Type B pancreatic cell (in vitro differentiated cells): ENCODE measurements around the gene SELENON. TPM values are rescaled to one million over a fixed set of nuclear protein-coding genes. Genes with fewer than 3 reads are reported as not detected.

Experiments
- DNase-seq: peaks from one replicate; pipeline ENCODE4 v3.0.0; 2021; ENCODE audit warnings: mixed read lengths; ENCODE audit not compliant: unreplicated experiment; ENCODE audit errors: extremely low spot score
- H3K27ac Mint-ChIP-seq: 2 replicates; pipeline ENCODE4 v1.8.0; 2021; ENCODE audit warnings: mild to moderate bottlenecking, mixed read lengths
- H3K27me3 Mint-ChIP-seq: 2 replicates; pipeline ENCODE4 v1.8.0; 2021; ENCODE audit warnings: mixed read lengths
- H3K36me3 Mint-ChIP-seq: 2 replicates; pipeline ENCODE4 v1.8.0; 2021; ENCODE audit warnings: mixed read lengths
- H3K4me1 Mint-ChIP-seq: one replicate; pipeline ENCODE4 v1.8.0; 2021; ENCODE audit warnings: mixed read lengths; ENCODE audit not compliant: unreplicated experiment
- H3K4me3 Mint-ChIP-seq: 2 replicates; pipeline ENCODE4 v1.8.0; 2021; ENCODE audit warnings: mild to moderate bottlenecking, mixed read lengths
- H3K9me3 Mint-ChIP-seq: 2 replicates; pipeline ENCODE4 v1.8.0; 2021; ENCODE audit warnings: mixed read lengths
- total RNA-seq: library from RNA; stranded (reverse); gene quantifications from 2 replicates; pipeline ENCODE4 v1.2.1, GENCODE V29; 2021; ENCODE audit warnings: low replicate concordance
- TF ChIP-seq, protein P1 (sequence below): fragments of 200-600 bp; sonication (generic); conservative IDR thresholded peaks from 2 replicates; pipeline ENCODE4 v1.5.0; 2021; ENCODE audit warnings: antibody characterized with exemption, mild to moderate bottlenecking

Gene SELENON
- total RNA-seq, 1 donor from 2014 or later: 68.7 TPM

DNA sequence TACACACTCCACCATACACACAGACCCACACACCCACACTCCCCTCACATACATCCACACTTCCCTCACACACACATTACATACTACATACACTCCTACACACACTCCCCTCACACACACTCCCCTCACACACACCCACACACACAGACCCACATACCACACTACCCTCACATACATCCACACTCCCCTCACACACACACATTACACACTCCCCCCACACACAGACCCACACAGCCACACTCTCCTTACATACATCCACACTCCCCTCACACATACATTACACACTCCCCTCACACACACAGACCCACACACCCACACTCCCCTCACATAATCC lies 32.6 kb upstream of the SELENON start:
- Mint-ChIP-seq H3K9me3 (no peaks in the 10 kb centered on the region), H3K4me1 (peaks cover 37% of the 10 kb centered on the region), H3K27ac (no peak overlapping the region), H3K36me3 (no peaks in the 10 kb centered on the region), H3K27me3 (no peaks in the 10 kb centered on the region), H3K4me3 (no peak overlapping the region)
- DNase-seq: no peak
- TF ChIP-seq, protein P1, sequence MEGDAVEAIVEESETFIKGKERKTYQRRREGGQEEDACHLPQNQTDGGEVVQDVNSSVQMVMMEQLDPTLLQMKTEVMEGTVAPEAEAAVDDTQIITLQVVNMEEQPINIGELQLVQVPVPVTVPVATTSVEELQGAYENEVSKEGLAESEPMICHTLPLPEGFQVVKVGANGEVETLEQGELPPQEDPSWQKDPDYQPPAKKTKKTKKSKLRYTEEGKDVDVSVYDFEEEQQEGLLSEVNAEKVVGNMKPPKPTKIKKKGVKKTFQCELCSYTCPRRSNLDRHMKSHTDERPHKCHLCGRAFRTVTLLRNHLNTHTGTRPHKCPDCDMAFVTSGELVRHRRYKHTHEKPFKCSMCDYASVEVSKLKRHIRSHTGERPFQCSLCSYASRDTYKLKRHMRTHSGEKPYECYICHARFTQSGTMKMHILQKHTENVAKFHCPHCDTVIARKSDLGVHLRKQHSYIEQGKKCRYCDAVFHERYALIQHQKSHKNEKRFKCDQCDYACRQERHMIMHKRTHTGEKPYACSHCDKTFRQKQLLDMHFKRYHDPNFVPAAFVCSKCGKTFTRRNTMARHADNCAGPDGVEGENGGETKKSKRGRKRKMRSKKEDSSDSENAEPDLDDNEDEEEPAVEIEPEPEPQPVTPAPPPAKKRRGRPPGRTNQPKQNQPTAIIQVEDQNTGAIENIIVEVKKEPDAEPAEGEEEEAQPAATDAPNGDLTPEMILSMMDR: no peak

DNA sequence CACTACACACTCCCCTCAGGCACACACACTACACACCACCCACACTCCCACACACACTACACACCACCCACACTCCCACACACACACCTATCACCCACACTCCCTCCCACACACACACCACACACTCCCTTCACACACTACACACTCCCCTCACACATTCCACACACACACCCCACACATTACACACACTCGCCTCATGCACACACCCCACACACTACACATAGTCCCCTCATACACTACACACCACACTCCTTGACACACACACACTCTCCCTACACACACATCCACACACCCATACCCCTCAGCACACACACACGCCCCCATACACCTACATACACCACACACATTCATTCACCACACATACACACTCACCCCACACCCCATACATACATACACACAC lies 31.0 kb upstream of the SELENON start:
- Mint-ChIP-seq H3K9me3 (no peaks in the 10 kb centered on the region), H3K27ac (no peak overlapping the region), H3K27me3 (no peaks in the 10 kb centered on the region), H3K4me3 (no peak overlapping the region), H3K4me1 (peaks cover 52% of the 10 kb centered on the region), H3K36me3 (no peaks in the 10 kb centered on the region)
- TF ChIP-seq, protein P1: no peak
- no peak for DNase-seq

DNA sequence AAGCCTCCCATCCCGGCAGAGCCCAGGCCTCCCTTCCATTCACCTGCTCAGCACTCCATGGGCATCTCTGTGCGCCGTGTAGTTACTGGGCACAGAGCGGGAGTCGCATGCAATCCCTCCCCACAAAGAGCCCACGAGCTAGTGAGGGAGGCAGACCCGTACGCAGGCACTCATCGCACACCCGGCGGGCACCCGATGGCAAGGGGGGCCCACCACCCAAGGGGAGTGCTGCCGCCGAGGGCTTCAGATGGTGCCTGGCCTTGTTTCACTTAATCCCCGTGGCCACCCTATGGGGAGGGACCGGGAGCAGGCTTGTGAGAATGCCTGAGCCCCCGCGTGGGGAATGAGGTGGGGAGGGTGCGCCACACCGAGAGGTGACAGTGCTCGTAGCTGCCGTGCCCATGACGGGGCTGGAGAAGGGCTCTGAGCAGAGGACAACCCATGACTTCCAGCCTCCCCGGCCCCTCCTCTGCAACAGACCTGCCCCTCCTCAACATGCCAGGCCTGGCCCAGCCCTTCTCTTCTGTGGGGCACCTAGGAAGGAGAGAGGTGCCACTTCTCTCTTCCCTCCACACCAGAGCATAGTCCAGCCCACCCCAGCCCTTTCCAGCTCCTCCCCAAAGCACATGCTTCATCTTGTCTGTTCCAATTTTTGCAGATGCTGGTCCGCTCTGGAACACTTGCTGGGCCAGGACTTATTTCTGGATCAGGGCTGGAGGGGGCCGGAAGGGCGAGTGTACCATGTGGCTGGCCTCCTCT lies 30.2 kb upstream of the SELENON start:
- TF ChIP-seq, protein P1: no peak
- H3K27me3 Mint-ChIP-seq: no peaks in the 10 kb centered on the region
- H3K4me1 Mint-ChIP-seq: peaks cover 58% of the 10 kb centered on the region
- H3K9me3 Mint-ChIP-seq: no peaks in the 10 kb centered on the region
- no peaks in the 10 kb centered on the region for H3K36me3 Mint-ChIP-seq
- no peak overlapping the region for H3K4me3 Mint-ChIP-seq
- H3K27ac Mint-ChIP-seq: peak overlapping the region; percentile 79
- no peak for DNase-seq

DNA sequence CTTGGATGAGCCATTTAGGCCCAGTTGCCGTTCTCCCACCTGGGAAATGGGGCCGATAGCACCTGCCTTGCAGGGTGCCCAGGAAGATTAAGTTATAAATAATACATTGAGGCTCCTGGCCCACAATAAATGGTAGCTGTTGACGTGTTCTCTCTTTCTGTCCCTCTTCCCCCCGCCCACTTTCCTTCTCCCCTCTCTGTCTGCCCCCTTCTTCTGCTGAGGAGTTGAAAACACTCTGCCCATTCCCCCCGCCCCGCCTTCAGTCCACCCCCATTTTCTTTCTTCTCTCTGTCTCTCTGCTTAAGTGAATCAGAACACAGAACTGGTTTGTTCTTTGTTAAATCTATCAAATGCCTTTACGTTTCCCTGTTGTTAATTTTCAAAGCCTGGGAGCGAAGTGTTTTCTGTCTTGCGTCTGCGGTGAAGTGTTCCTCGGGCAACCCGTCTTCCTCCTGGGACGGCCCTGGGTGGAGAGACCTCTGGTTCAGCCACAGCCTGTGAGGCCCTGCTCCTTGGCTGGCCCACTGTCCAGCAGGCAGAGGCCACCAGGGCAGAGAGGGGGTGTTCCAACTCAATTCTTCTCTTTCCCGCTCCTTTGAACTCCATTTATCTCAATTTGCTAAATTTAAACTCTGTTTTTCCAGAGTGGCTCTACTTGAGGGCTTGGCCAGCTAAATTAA lies 29.3 kb upstream of the SELENON start:
- DNase-seq: no peak
- H3K9me3 Mint-ChIP-seq: no peaks in the 10 kb centered on the region
- peak overlapping the region; percentile 79 for H3K27ac Mint-ChIP-seq
- TF ChIP-seq, protein P1: no peak
- no peaks in the 10 kb centered on the region for H3K27me3 Mint-ChIP-seq
- H3K36me3 Mint-ChIP-seq: no peaks in the 10 kb centered on the region
- peak overlapping the region; percentile 68 for H3K4me3 Mint-ChIP-seq
- peaks cover 62% of the 10 kb centered on the region for H3K4me1 Mint-ChIP-seq

DNA sequence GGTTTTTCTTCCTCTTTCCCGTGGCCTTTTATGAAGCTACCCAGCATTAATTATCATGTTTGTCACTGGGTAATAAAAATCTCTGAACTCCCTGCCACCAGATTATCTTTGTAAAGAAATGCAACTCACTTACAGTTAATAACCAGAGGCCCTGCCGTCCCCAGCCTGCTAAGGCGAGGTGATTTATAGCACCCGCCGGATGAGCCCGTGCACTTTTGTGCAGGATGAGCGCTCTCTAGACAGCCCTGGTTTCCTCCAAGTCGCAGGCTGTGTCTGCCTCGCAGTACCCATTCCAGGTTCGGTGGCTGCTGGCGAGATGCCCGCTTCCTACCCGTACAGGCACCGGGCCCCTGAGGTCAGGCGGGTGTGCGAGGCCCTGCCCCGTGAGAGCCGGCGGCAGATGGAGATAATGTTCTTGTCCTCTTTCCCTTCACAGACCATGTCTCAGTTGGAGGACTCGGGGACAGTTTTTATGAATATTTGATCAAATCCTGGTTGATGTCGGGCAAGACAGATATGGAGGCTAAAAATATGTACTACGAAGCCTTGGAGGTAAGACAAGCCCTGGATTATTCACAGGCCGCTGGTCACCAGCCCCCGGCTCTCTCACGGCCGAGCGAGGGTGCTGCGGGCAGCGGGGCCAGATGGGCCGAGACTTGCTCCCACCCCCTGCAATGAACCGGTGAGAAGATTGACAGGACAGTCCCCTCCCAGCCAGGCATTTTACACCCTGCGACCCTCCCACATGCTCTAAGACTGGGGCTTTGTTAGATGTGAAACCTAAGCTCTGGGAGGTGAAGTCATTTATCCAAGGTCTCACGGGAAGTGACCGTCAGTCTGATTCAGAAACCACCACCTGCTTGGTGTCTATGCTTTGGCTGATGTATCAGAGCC lies 28.5 kb upstream of the SELENON start:
- peak overlapping the region; percentile 68 for H3K4me3 Mint-ChIP-seq
- H3K27ac Mint-ChIP-seq: peak overlapping the region; percentile 79
- TF ChIP-seq, protein P1: no peak
- no peak for DNase-seq
- H3K9me3 Mint-ChIP-seq: no peaks in the 10 kb centered on the region
- H3K4me1 Mint-ChIP-seq: peaks cover 55% of the 10 kb centered on the region
- H3K27me3 Mint-ChIP-seq: no peaks in the 10 kb centered on the region
- H3K36me3 Mint-ChIP-seq: no peaks in the 10 kb centered on the region
